OCI-LY7 (cell line): ENCODE results near the gene GMPPA. TPM values are rescaled to one million over a fixed set of nuclear protein-coding genes. Genes with fewer than 3 reads are reported as not detected.

Source experiments
- BruUV-seq: library from RNA; stranded (reverse); fragments of 400-500 nt; replicated peaks from 2 replicates; lab custom pipeline; 2021; lab: Mats Ljungman, UMichigan
- CTCF ChIA-PET: fragments of 300-600 bp; sonication (Branson Sonifier 250); formaldehyde crosslinking; loops from one replicate; lab custom pipeline; 2022; ENCODE audit warnings: antibody characterized with exemption; ENCODE audit not compliant: unreplicated experiment; lab: Charles Lee
- POLR2A ChIA-PET: fragments of 300-600 bp; sonication (Branson Sonifier 250); formaldehyde crosslinking; loops from one replicate; lab custom pipeline; 2022; ENCODE audit warnings: antibody characterized with exemption; lab: Charles Lee
- DNase-seq: peaks from one replicate; pipeline ENCODE4 v3.0.0-alpha.2; 2015; ENCODE audit warnings: low spot score
- H2AFZ ChIP-seq: fragments of 200-600 bp; sonication (generic), shearing (Covaris generic); 2 replicates; pipeline ENCODE4 v1.6.1; 2014; ENCODE audit warnings: mild to moderate bottlenecking, antibody characterized with exemption, low read length, moderate library complexity
- H3K27ac ChIP-seq: fragments of 200-600 bp; sonication (generic); 2 replicates; pipeline ENCODE4 v1.5.1; 2014; ENCODE audit warnings: mixed run types, low read depth, mild to moderate bottlenecking, moderate library complexity, low read length, inconsistent platforms; ENCODE audit not compliant: poor library complexity, severe bottlenecking
- H3K36me3 ChIP-seq: fragments of 200-600 bp; sonication (generic); 2 replicates; pipeline ENCODE4 v1.6.1; 2014; ENCODE audit warnings: mild to moderate bottlenecking, antibody characterized with exemption, low read length, moderate library complexity, mixed read lengths; ENCODE audit not compliant: insufficient read depth
- H3K4me1 ChIP-seq: fragments of 200-600 bp; sonication (generic); 2 replicates; pipeline ENCODE4 v1.5.1; 2014; ENCODE audit warnings: mild to moderate bottlenecking, low read length; ENCODE audit not compliant: insufficient read depth, poor library complexity, severe bottlenecking
- H3K4me2 ChIP-seq: fragments of 200-600 bp; sonication (generic); 2 replicates; pipeline ENCODE4 v1.6.1; 2014; ENCODE audit warnings: mild to moderate bottlenecking, low read length
- H3K4me3 ChIP-seq: fragments of 200-600 bp; sonication (generic); 2 replicates; pipeline ENCODE4 v1.5.1; 2014; ENCODE audit warnings: mild to moderate bottlenecking, low read depth, low read length; ENCODE audit not compliant: poor library complexity, severe bottlenecking
- H3K79me2 ChIP-seq: fragments of 200-600 bp; sonication (generic); 2 replicates; pipeline ENCODE4 v1.6.1; 2016; ENCODE audit warnings: low read depth, mild to moderate bottlenecking, low read length, moderate library complexity, mixed read lengths; ENCODE audit not compliant: insufficient read depth
- H3K9me2 ChIP-seq: fragments of 200-600 bp; sonication (generic); 2 replicates; pipeline ENCODE4 v1.6.1; 2016; ENCODE audit warnings: mild to moderate bottlenecking, low read length, mixed read lengths; ENCODE audit not compliant: insufficient read depth
- H3K9me3 ChIP-seq: fragments of 200-600 bp; sonication (generic); 2 replicates; pipeline ENCODE4 v1.6.1; 2014; ENCODE audit warnings: mild to moderate bottlenecking, mixed run types, low read length, mixed read lengths
- H4K20me1 ChIP-seq: fragments of 200-600 bp; sonication (generic); 2 replicates; pipeline ENCODE4 v1.6.1; 2014; ENCODE audit warnings: mild to moderate bottlenecking, antibody characterized with exemption, low read length, moderate library complexity, mixed read lengths; ENCODE audit not compliant: insufficient read depth
- EZH2phosphoT487 ChIP-seq: fragments of 200-600 bp; sonication (generic); IDR thresholded peaks from 2 replicates; pipeline ENCODE4 v1.6.1; 2018; ENCODE audit warnings: low read depth, borderline replicate concordance, mild to moderate bottlenecking, mixed run types, antibody characterized with exemption, low read length, moderate library complexity, mixed read lengths
- intact Hi-C: fragments of 100-400 bp; cut with micrococcal nuclease; formaldehyde crosslinking; loops from one replicate; pipeline ENCODE4 v1.10.0; 2022; ENCODE audit not compliant: unreplicated experiment
- total RNA-seq, 2 experiments: library from RNA; depleted of rRNA in 1 of 2; stranded (reverse); fragments of >200 nt in 1 of 2; shearing (Covaris generic) in 1 of 2; gene quantifications; 2 replicates each; pipeline ENCODE4 v1.2.3, GENCODE V29; 2014 to 2022
- TF ChIP-seq, protein P1 (sequence below): fragments of 200-600 bp; sonication (generic); conservative IDR thresholded peaks from 2 replicates; pipeline ENCODE4 v1.5.1; 2014; ENCODE audit warnings: mild to moderate bottlenecking, antibody characterized with exemption, low read length, moderate library complexity, mixed read lengths

Gene GMPPA
- total RNA-seq, 2 experiments from 2014 or later = 28.4 to 46.4 TPM

DNA sequence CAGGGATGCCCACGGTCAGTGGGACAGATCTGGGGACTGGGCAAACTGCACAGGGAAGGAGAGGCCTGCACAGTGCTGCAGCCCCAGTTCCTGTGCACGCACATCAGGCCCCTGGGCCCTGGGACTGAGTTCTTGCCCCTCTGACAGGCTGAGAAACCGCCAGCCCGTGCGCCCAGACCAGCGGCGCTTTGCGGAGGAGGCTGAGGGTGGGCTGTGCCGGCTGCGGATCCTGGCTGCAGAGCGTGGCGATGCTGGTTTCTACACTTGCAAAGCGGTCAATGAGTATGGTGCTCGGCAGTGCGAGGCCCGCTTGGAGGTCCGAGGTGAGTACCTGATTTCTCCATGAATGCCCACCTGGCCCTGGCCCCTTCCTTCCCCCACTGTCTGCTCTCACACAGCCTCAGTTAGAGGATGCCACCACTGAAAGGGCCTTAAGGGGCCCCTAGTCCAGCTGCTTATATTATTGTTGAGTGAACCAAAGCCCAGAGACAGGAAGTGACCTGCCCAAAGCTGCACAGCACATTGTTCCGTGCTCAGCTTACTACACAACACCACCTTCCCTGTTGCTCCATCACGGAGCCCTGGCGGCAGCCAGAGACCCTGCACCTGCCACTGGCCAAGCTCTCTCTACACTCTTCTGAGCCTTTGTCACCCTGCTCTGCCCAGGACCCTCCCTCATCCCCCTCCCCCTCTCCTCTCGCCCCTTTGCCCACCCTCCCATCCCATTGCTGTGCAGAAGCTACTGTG is 34.2 kb upstream of the GMPPA start:
- no peak overlapping the region for H3K4me3 ChIP-seq
- no peak overlapping the region for H2AFZ ChIP-seq
- TF ChIP-seq EZH2phosphoT487 = no peak
- TF ChIP-seq, protein P1, sequence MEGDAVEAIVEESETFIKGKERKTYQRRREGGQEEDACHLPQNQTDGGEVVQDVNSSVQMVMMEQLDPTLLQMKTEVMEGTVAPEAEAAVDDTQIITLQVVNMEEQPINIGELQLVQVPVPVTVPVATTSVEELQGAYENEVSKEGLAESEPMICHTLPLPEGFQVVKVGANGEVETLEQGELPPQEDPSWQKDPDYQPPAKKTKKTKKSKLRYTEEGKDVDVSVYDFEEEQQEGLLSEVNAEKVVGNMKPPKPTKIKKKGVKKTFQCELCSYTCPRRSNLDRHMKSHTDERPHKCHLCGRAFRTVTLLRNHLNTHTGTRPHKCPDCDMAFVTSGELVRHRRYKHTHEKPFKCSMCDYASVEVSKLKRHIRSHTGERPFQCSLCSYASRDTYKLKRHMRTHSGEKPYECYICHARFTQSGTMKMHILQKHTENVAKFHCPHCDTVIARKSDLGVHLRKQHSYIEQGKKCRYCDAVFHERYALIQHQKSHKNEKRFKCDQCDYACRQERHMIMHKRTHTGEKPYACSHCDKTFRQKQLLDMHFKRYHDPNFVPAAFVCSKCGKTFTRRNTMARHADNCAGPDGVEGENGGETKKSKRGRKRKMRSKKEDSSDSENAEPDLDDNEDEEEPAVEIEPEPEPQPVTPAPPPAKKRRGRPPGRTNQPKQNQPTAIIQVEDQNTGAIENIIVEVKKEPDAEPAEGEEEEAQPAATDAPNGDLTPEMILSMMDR = no peak
- peaks cover 4% of the 10 kb centered on the region for H3K4me1 ChIP-seq
- ChIA-PET POLR2A (interaction anchor here (0.5 to 1.1 kb wide), 3 partner anchors 9 to 18 kb away, joined by 3 read pairs; no protein-coding TSS in a partner anchor), CTCF (interaction anchor here (0.7 kb wide), 1 partner anchor 57 kb away, joined by 4 read pairs; no protein-coding TSS in a partner anchor)
- no peak overlapping the region for H3K4me2 ChIP-seq
- no peaks in the 10 kb centered on the region for H3K9me3 ChIP-seq
- H3K79me2 ChIP-seq = no peaks in the 10 kb centered on the region
- intact Hi-C loops = no loop called here
- no peaks in the 10 kb centered on the region for H3K36me3 ChIP-seq
- H3K9me2 ChIP-seq = no peaks in the 10 kb centered on the region
- no TSS peak for BruUV-seq
- no peak overlapping the region for H3K27ac ChIP-seq
- no peak for DNase-seq
- H4K20me1 ChIP-seq = no peaks in the 10 kb centered on the region

GRCh38 chr2:219465659-219466561 is 32.8 kb upstream of the GMPPA start:
- POLR2A ChIA-PET = no interaction called here
- Histone ChIP-seq H3K79me2 (no peaks in the 10 kb centered on the region), H4K20me1 (no peaks in the 10 kb centered on the region), H3K4me2 (no peak overlapping the region), H2AFZ (no peak overlapping the region), H3K27ac (no peak overlapping the region), H3K9me3 (no peaks in the 10 kb centered on the region), H3K4me3 (no peak overlapping the region), H3K9me2 (no peaks in the 10 kb centered on the region), H3K36me3 (no peaks in the 10 kb centered on the region), H3K4me1 (peaks cover 2% of the 10 kb centered on the region)
- no TSS peak for BruUV-seq
- TF ChIP-seq EZH2phosphoT487 = no peak
- TF ChIP-seq, protein P1 = no peak
- intact Hi-C loops = no loop called here
- DNase-seq = no peak
- CTCF ChIA-PET = no interaction called here
